Right lobe of liver (tissue), 4 donors: ENCODE results near the gene CACNA1C.

ENCODE experiments used
- CTCF ChIP-seq, 4 donors: fragments of 200-600 bp in 3 of 4; fragments of 450-650 bp in 1 of 4; IDR thresholded peaks; one replicate each; pipeline versions ENCODE4 v1.5.1 to v1.8.0; 2016 to 2022; ENCODE audit warnings: antibody characterized with exemption in 4 of 4, mild to moderate bottlenecking in 2 of 4
- POLR2A ChIP-seq: fragments of 450-650 bp; IDR thresholded peaks from one replicate; pipeline ENCODE4 v1.6.1; 2017; ENCODE audit warnings: antibody characterized with exemption, mild to moderate bottlenecking
- donor health status: DM: no; HTN: no; CAD: no.
- donor health status: DM: no; HTN: no; CAD: no.
- donor health status: DM: no; HTN: yes; CAD: no.

- TF ChIP-seq CTCF (IDR thresholded peaks at IDR 0.05) (no peak), POLR2A (no peak)
These were observed 196.2 kb downstream of the CACNA1C start for GRCh38 chr12:2248901-2249381.
